Measurements from ENCODE around the gene TSPAN4. TPM values are rescaled to one million over a fixed set of nuclear protein-coding genes. Genes with fewer than 3 reads are reported as not detected.

TSPAN4 gene
- total and polyA plus RNA-seq, 9 of the 15 experiments (the other 6 are each of a cell fraction or from before 2014, with no cell fraction given), result 0.07 to 31.0 (median 15.7) TPM

- TF ChIP-seq REST (IDR thresholded peaks at IDR 0.05; ENCODE audit: borderline replicate concordance) (peak; percentile 53), REST (CRISPR knock-in tag; IDR thresholded peaks at IDR 0.05; ENCODE audit: low read depth) (no peak), ELF1 (tag; IDR thresholded peaks at IDR 0.05) (no peak), EP400 (IDR thresholded peaks at IDR 0.05) (no peak), ETV1 (tag; conservative IDR thresholded peaks at IDR 0.05; ENCODE audit: low read depth) (no peak), ZNF239 (CRISPR knock-in tag; IDR thresholded peaks at IDR 0.05) (no peak), XRCC5 (IDR thresholded peaks at IDR 0.05; ENCODE audit: low read depth, low read length) (0 out of 2 replicates have a peak, but pooled peaks have one; percentile 35), GATA2 (CRISPR knock-in tag; IDR thresholded peaks at IDR 0.05) (no peak), ZBTB5 (IDR thresholded peaks at IDR 0.05) (no peak), NR1H2 (CRISPR knock-in tag; IDR thresholded peaks at IDR 0.05) (no peak), TRIM28 (IDR thresholded peaks at IDR 0.05) (no peak), HNRNPK (IDR thresholded peaks at IDR 0.05; ENCODE audit: low read depth, low read length, poor library complexity, severe bottlenecking) (no peak), CBX8 (IDR thresholded peaks at IDR 0.05; ENCODE audit: borderline replicate concordance, extremely low read depth, low read depth, low read length, poor library complexity, severe bottlenecking) (no peak), RAD21 (CRISPR knock-in tag; conservative IDR thresholded peaks at IDR 0.05 in 1 of 2, IDR thresholded peaks at IDR 0.05 in 1 of 2) (peak; percentile 32 to 70; a peak in 3 of 4 replicates), ZBTB7A (IDR thresholded peaks at IDR 0.05; ENCODE audit: borderline replicate concordance, control insufficient read depth, low read depth, low read length) (peak; percentile 39; the same call in 1 of the 2 replicates), ZBTB9 (CRISPR knock-in tag; IDR thresholded peaks at IDR 0.05) (no peak), SP1 (CRISPR knock-in tag; IDR thresholded peaks at IDR 0.05) (no peak)
Measured at GRCh38 chr11:848380-848931, 5.8 kb downstream of the TSPAN4 start (continued).

Data from K562 (cell line).